PC-9 (cell line): ENCODE measurements around the gene ALG12. TPM values are rescaled to one million over a fixed set of nuclear protein-coding genes. Genes with fewer than 3 reads are reported as not detected.
A peak's percentile ranks its signal among the peaks of the same experiment; 100 is the strongest.

Experiments used
- BruUV-seq: library from RNA; stranded (reverse); fragments of 400-500 nt; replicated peaks from 2 replicates; lab custom pipeline; 2021; lab: Mats Ljungman, UMichigan
- CTCF ChIA-PET: fragments of 300-600 bp; sonication (Branson Sonifier 250); formaldehyde crosslinking; loops from one replicate; lab custom pipeline; 2022; ENCODE audit warnings: antibody characterized with exemption; lab: Charles Lee
- POLR2A ChIA-PET: fragments of 300-600 bp; sonication (Branson Sonifier 250); formaldehyde crosslinking; loops from one replicate; lab custom pipeline; 2022; ENCODE audit warnings: antibody characterized with exemption; ENCODE audit not compliant: unreplicated experiment; lab: Charles Lee
- DNase-seq, 2 experiments: peaks; one replicate each; pipeline versions ENCODE4 v3.0.0 to v3.0.0-alpha.2; 2015 to 2022; ENCODE audit warnings: mixed read lengths in 1 of 2
- H2AFZ ChIP-seq: fragments of 200-600 bp; sonication (generic); 2 replicates; pipeline ENCODE4 v1.8.1; 2017; ENCODE audit warnings: antibody characterized with exemption
- H3F3A ChIP-seq: fragments of 200-600 bp; sonication (generic); 2 replicates; pipeline ENCODE4 v1.8.1; 2017; ENCODE audit warnings: antibody characterized with exemption, mild to moderate bottlenecking, low read depth; ENCODE audit not compliant: insufficient read depth
- H3K27ac ChIP-seq: fragments of 200-600 bp; sonication (generic); 2 replicates; pipeline ENCODE4 v1.6.1; 2016; ENCODE audit warnings: mixed run types
- H3K27me3 ChIP-seq: fragments of 200-600 bp; sonication (generic); 2 replicates; pipeline ENCODE4 v1.6.1; 2016; ENCODE audit warnings: low read depth, mixed run types; ENCODE audit not compliant: insufficient read depth
- H3K36me3 ChIP-seq: fragments of 200-600 bp; sonication (generic); 2 replicates; pipeline ENCODE4 v1.6.1; 2016; ENCODE audit warnings: low read depth, mixed run types
- H3K4me1 ChIP-seq: fragments of 200-600 bp; sonication (generic); replicated peaks from 2 replicates; pipeline ENCODE4 v1.6.1; 2016; ENCODE audit warnings: mixed run types; ENCODE audit not compliant: insufficient read depth
- H3K4me2 ChIP-seq: fragments of 200-600 bp; sonication (generic); 2 replicates; pipeline ENCODE4 v1.6.1; 2017; ENCODE audit warnings: mixed run types
- H3K4me3 ChIP-seq: fragments of 200-600 bp; sonication (generic); 2 replicates; pipeline ENCODE4 v1.6.1; 2016; ENCODE audit warnings: mixed run types
- H3K79me2 ChIP-seq: fragments of 200-600 bp; sonication (generic); 2 replicates; pipeline ENCODE4 v1.6.1; 2017; ENCODE audit warnings: low read depth, mixed run types
- H3K9me2 ChIP-seq: fragments of 200-600 bp; sonication (generic); 2 replicates; pipeline ENCODE4 v1.8.1; 2017; ENCODE audit warnings: mild to moderate bottlenecking; ENCODE audit not compliant: insufficient read depth
- H3K9me3 ChIP-seq: fragments of 200-600 bp; sonication (generic); 2 replicates; pipeline ENCODE4 v1.8.1; 2016; ENCODE audit warnings: low read depth; ENCODE audit not compliant: insufficient read depth
- H4K20me1 ChIP-seq: fragments of 200-600 bp; sonication (generic); 2 replicates; pipeline ENCODE4 v1.8.1; 2017; ENCODE audit not compliant: insufficient read depth
- EZH2 ChIP-seq: fragments of 200-600 bp; sonication (generic); IDR thresholded peaks from 2 replicates; pipeline ENCODE4 v1.8.0; 2017; ENCODE audit warnings: antibody characterized with exemption, low read depth
- intact Hi-C: fragments of 100-400 bp; cut with micrococcal nuclease; formaldehyde crosslinking; loops from one replicate; pipeline ENCODE4 v1.10.0; 2022; ENCODE audit not compliant: unreplicated experiment
- total RNA-seq: library from RNA; stranded (reverse); gene quantifications from 2 replicates; pipeline ENCODE4 v1.2.3, GENCODE V29; 2021
- TF ChIP-seq, protein P1 (sequence below): fragments of 200-600 bp; sonication (generic); conservative IDR thresholded peaks from 2 replicates; pipeline ENCODE4 v1.6.1; 2017; ENCODE audit warnings: mixed run types, antibody characterized with exemption, mild to moderate bottlenecking, moderate library complexity

Gene ALG12
- total RNA-seq, 1 experiment from 2014 or later: 16.8 TPM

DNA sequence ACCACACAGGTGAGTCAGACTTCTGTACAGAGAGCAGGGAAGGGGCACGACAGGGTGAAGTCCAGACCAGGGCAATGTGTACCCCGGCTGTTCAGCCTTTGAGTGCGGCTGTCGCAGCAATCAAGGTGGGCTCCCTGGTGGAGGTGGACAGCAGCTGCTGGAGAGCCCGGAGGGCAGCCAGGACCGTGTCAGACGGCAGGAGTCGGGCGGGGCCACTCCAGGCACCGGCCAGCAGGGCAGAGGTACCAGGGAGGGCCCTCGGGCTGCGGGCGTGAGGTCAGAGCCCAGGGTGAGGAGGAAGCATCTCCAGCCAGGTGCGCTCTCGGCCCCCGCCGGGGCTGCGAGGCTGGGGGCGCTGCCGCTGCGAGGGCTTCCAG is 41.5 kb upstream of the ALG12 start:
- Histone ChIP-seq H3K9me2 (no peaks in the 10 kb centered on the region), H3K27ac (peak overlapping the region; percentile 66), H3K27me3 (no peaks in the 10 kb centered on the region), H3K4me2 (peak overlapping the region; percentile 75), H2AFZ (peak overlapping the region; percentile 71), H3K4me1 (peaks cover 36% of the 10 kb centered on the region), H3K9me3 (no peaks in the 10 kb centered on the region), H4K20me1 (peaks cover 29% of the 10 kb centered on the region), H3K79me2 (peaks cover 44% of the 10 kb centered on the region), H3F3A (peaks cover 36% of the 10 kb centered on the region), H3K36me3 (peaks cover 29% of the 10 kb centered on the region), H3K4me3 (peak overlapping the region; percentile 97; the same call in 1 of the 2 replicates)
- intact Hi-C loops: loop anchor here (1.0 kb wide), 1 partner anchor 8 kb away; no protein-coding TSS in a partner anchor
- BruUV-seq: TSS peak; percentile 91
- POLR2A ChIA-PET: interaction anchor here (0.6 to 1.0 kb wide), 4 partner anchors 7 to 292 kb away, joined by 3 to 8 read pairs (median 5); no protein-coding TSS in a partner anchor
- peak in 1 of 2 experiments; percentile 84 for DNase-seq
- TF ChIP-seq EZH2: no peak
- TF ChIP-seq, protein P1, sequence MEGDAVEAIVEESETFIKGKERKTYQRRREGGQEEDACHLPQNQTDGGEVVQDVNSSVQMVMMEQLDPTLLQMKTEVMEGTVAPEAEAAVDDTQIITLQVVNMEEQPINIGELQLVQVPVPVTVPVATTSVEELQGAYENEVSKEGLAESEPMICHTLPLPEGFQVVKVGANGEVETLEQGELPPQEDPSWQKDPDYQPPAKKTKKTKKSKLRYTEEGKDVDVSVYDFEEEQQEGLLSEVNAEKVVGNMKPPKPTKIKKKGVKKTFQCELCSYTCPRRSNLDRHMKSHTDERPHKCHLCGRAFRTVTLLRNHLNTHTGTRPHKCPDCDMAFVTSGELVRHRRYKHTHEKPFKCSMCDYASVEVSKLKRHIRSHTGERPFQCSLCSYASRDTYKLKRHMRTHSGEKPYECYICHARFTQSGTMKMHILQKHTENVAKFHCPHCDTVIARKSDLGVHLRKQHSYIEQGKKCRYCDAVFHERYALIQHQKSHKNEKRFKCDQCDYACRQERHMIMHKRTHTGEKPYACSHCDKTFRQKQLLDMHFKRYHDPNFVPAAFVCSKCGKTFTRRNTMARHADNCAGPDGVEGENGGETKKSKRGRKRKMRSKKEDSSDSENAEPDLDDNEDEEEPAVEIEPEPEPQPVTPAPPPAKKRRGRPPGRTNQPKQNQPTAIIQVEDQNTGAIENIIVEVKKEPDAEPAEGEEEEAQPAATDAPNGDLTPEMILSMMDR: no peak
- CTCF ChIA-PET: interaction anchor here (0.9 to 1.2 kb wide), 2 partner anchors 29 to 71 kb away, joined by 3 to 4 read pairs; no protein-coding TSS in a partner anchor

DNA sequence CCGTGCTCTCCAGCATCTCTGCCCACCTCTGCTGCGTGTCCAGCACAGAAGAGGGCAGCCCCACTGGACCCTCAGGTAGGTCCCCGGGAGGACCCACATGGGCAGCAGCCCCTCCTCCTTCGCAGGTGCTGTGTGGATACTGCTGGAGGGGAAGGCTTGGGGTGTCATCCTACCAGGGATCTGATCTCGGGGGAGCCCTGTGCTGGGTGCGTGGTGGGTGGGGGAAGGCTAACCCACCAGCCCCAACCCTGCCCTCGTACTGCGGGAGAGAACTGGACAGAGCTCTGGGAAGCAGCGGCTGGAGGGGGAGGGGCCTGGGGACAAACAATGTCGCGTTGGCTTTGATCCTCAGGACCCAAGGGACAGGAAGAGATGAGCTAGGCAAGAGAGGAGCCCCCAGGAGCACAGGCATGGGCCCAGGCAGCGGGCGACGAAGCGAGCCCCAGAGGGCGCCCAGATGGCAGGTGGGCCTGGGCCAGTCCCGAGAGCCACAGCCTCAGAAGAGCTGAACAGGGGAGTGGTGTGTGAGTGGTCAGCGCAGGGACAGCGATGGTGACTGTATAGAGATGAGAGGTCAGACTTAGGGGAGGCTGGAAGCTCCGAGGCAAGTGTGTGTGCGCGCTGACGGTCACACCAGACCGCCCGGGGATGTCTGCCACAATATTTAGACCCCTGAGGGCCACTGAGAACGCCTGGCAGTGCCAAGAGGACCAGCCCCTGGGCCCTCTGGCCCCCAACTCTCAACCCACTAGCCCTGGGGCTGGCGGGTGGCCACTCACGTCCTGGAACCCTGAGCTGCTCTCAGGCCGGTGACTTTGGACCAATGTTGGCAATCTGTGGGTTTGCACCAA is 40.9 kb upstream of the ALG12 start:
- H3K9me2 ChIP-seq: no peaks in the 10 kb centered on the region
- H3K9me3 ChIP-seq: no peaks in the 10 kb centered on the region
- no peak for DNase-seq
- no TSS peak for BruUV-seq
- H2AFZ ChIP-seq: peak overlapping the region; percentile 71; the same call in 1 of the 2 replicates
- ChIA-PET POLR2A (interaction anchor here (0.7 kb wide), 1 partner anchor 292 kb away, joined by 4 read pairs; no protein-coding TSS in a partner anchor), CTCF (interaction anchor here (0.9 to 1.2 kb wide), 2 partner anchors 28 to 71 kb away, joined by 3 to 4 read pairs; no protein-coding TSS in a partner anchor)
- peaks cover 23% of the 10 kb centered on the region for H4K20me1 ChIP-seq
- H3K4me3 ChIP-seq: peak overlapping the region; percentile 97; the same call in 1 of the 2 replicates
- no peaks in the 10 kb centered on the region for H3K27me3 ChIP-seq
- H3K4me1 ChIP-seq: peaks cover 34% of the 10 kb centered on the region
- no peak for TF ChIP-seq EZH2
- TF ChIP-seq, protein P1: no peak
- peak overlapping the region; percentile 66 for H3K27ac ChIP-seq
- H3K4me2 ChIP-seq: peak overlapping the region; percentile 75
- peaks cover 38% of the 10 kb centered on the region for H3K79me2 ChIP-seq
- peaks cover 23% of the 10 kb centered on the region for H3K36me3 ChIP-seq
- intact Hi-C loops: no loop called here
- peaks cover 36% of the 10 kb centered on the region for H3F3A ChIP-seq

DNA sequence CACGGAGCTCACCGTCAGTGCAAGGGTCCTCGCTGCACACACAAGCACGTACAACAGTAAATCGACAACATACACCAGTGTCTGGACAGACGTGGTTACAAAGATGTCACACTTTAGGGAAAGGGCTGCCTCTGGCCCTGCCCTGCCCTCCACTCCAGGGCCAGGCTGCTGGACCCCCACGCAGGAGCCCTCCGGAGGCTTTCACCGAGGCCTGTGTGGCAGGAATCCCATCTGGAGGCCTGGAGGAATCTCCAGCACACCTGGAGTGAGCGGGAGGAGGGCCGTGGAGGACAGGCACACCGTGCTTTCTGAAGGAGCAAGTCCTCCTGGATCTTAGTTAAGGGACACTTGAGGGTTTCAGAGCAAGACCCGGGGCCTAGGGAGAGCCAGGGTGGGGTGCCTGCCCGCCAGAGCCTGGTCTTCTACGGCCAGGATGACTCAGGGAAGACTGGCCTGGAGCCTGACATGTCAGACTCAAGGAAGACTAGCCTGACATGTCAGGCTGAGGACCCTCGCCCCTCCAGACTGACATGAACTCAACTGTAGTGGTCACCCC is 40.2 kb upstream of the ALG12 start:
- Histone ChIP-seq H3K79me2 (peaks cover 31% of the 10 kb centered on the region), H3K4me2 (no peak overlapping the region), H3K4me1 (peaks cover 26% of the 10 kb centered on the region), H3K36me3 (peaks cover 16% of the 10 kb centered on the region), H3K4me3 (no peak overlapping the region), H3F3A (peaks cover 29% of the 10 kb centered on the region), H4K20me1 (peaks cover 16% of the 10 kb centered on the region), H3K27me3 (no peaks in the 10 kb centered on the region), H3K9me2 (no peaks in the 10 kb centered on the region), H3K27ac (no peak overlapping the region), H3K9me3 (no peaks in the 10 kb centered on the region), H2AFZ (no peak overlapping the region)
- TF ChIP-seq, protein P1: no peak
- TF ChIP-seq EZH2: no peak
- no peak for DNase-seq
- BruUV-seq: no TSS peak
- ChIA-PET CTCF (no interaction called here), POLR2A (interaction anchor here (0.5 kb wide), 1 partner anchor 283 kb away, joined by 3 read pairs; no protein-coding TSS in a partner anchor)
- intact Hi-C loops: no loop called here
